SK-N-MC (cell line): ENCODE results near the gene SLC27A6.

ENCODE experiments used
- EZH2 ChIP-seq: fragments of 200-600 bp; sonication (generic); IDR thresholded peaks from one replicate; pipeline ENCODE4 v1.6.1; 2017; ENCODE audit warnings: antibody characterized with exemption
- POLR2AphosphoS5 ChIP-seq: IDR thresholded peaks from 2 replicates; pipeline ENCODE4 v1.6.1; 2012; ENCODE audit warnings: mild to moderate bottlenecking, low read depth, low read length, borderline replicate concordance

DNA sequence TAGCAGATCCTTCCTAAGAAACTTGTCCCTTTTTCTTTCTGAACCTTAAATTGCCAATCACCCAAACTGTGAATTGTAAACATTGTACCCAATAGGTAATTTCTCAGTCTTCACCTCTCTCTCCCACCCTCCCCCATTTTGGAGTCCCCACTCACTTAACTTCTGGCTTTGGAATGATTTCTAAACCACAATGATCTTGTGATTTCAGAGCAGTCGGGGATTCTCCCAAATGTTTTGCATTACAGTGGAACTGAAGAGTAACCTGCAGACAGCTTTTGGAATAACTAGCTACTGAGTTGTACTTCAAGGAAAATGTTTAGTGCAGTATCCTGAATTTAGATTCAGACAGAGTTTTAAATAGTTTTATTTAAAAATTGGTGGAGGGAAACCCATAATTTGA lies 19.2 kb downstream of the SLC27A6 start:
- TF ChIP-seq EZH2 (no peak), POLR2AphosphoS5 (no peak)
